ENCODE measurements around the gene C2orf76. TPM values are rescaled to one million over a fixed set of nuclear protein-coding genes. Genes with fewer than 3 reads are reported as not detected.

C2orf76 gene
- polyA plus RNA-seq, 1 of the 3 experiments (the other 2 are of a cell fraction) = 6.0 TPM

DNA sequence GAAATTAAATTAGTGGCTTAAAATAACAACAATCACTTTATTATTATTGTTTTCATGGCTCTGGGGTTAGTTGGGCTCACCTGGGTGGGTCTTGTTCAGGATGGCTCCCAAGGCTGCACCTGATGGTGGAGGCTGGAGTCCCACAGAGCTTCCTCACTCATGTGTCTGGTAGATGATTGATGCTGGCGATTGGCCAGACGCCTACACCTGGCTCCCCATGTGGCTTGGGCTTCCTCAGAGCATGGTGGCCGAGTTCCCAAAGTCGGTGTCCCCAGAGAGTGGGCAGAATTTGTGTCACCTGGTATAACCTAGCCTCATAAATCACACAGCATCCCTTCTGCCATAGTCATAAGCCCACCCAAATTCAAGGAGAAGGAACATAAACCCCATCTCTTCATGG is 18.3 kb upstream of the C2orf76 start:
- Histone ChIP-seq H3K4me3 (ENCODE audit: low read depth in 2 of 2, low read length in 1 of 2) (no peak overlapping the region), H3K27ac (ENCODE audit: low read depth in 2 of 2, low read length in 1 of 2) (no peak overlapping the region), H3K79me2 (ENCODE audit: insufficient read depth) (no peaks in the 10 kb centered on the region), H3K27me3 (ENCODE audit: insufficient read depth) (no peaks in the 10 kb centered on the region), H3K4me2 (no peak overlapping the region), H3F3A (replicated peaks; ENCODE audit: insufficient read depth) (no peaks in the 10 kb centered on the region), H4K20me1 (ENCODE audit: insufficient read depth) (no peaks in the 10 kb centered on the region), H3K9me2 (no peaks in the 10 kb centered on the region), H2AFZ (ENCODE audit: low read depth) (no peak overlapping the region), H3K9me3 (no peaks in the 10 kb centered on the region), H3K36me3 (replicated peaks in 1 of 2; ENCODE audit: control insufficient read depth in 1 of 2, insufficient read depth in 2 of 2, low read length in 1 of 2) (no peaks in the 10 kb centered on the region), H3K9ac (no peak overlapping the region), H3K4me1 (ENCODE audit: control insufficient read depth in 1 of 2, insufficient read depth in 2 of 2, low read depth in 1 of 2, low read length in 1 of 2) (peaks cover 11 to 24% of the 10 kb centered on the region in 2 experiments; a peak in 2 of 4 replicates)
- ChIA-PET POLR2A (no interaction called here), CTCF (interaction anchor here (0.7 kb wide), 1 partner anchor 94 kb away, joined by 3 read pairs; no protein-coding TSS in a partner anchor)
- TF ChIP-seq TCF12 (IDR thresholded peaks at IDR 0.05) (no peak), POLR2AphosphoS5 (IDR thresholded peaks at IDR 0.05; ENCODE audit: low read depth, low read length) (no peak), RCOR1 (IDR thresholded peaks at IDR 0.05; ENCODE audit: low read length) (no peak), CTCF (IDR thresholded peaks at IDR 0.05) (no peak), ZBTB33 (IDR thresholded peaks at IDR 0.05; ENCODE audit: borderline replicate concordance, low read depth) (no peak), EZH2phosphoT487 (IDR thresholded peaks at IDR 0.05; ENCODE audit: borderline replicate concordance, low read depth) (no peak), FOXJ3 (CRISPR knock-in tag; IDR thresholded peaks at IDR 0.05) (no peak), MAX (IDR thresholded peaks at IDR 0.05; ENCODE audit: low read depth) (no peak), MXI1 (IDR thresholded peaks at IDR 0.05; ENCODE audit: low read depth, low read length) (no peak), ELF1 (IDR thresholded peaks at IDR 0.05) (no peak), RXRA (IDR thresholded peaks at IDR 0.05; ENCODE audit: borderline replicate concordance, low read depth) (no peak), SIN3A (IDR thresholded peaks at IDR 0.05; ENCODE audit: borderline replicate concordance, low read depth, low read length) (no peak), SMC3 (IDR thresholded peaks at IDR 0.05; ENCODE audit: low read depth, low read length) (no peak), RFX5 (IDR thresholded peaks at IDR 0.05; ENCODE audit: low read length) (no peak), RAD21 (IDR thresholded peaks at IDR 0.05; ENCODE audit: low read length) (no peak), CHD2 (IDR thresholded peaks at IDR 0.05; ENCODE audit: low read length, partially characterized antibody) (no peak), NRF1 (IDR thresholded peaks at IDR 0.05; ENCODE audit: low read depth, low read length) (no peak)
- TF ChIP-seq, protein P1, sequence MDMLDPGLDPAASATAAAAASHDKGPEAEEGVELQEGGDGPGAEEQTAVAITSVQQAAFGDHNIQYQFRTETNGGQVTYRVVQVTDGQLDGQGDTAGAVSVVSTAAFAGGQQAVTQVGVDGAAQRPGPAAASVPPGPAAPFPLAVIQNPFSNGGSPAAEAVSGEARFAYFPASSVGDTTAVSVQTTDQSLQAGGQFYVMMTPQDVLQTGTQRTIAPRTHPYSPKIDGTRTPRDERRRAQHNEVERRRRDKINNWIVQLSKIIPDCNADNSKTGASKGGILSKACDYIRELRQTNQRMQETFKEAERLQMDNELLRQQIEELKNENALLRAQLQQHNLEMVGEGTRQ (IDR thresholded peaks at IDR 0.05; ENCODE audit: borderline replicate concordance, low read depth, low read length) = no peak
- TF ChIP-seq, protein P2, sequence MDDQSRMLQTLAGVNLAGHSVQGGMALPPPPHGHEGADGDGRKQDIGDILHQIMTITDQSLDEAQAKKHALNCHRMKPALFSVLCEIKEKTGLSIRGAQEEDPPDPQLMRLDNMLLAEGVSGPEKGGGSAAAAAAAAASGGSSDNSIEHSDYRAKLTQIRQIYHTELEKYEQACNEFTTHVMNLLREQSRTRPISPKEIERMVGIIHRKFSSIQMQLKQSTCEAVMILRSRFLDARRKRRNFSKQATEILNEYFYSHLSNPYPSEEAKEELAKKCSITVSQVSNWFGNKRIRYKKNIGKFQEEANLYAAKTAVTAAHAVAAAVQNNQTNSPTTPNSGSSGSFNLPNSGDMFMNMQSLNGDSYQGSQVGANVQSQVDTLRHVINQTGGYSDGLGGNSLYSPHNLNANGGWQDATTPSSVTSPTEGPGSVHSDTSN (IDR thresholded peaks at IDR 0.05) = no peak
- no peak for DNase-seq
- 20% methylated on average over 1 of the region's 4 CpGs for WGBS (ENCODE audit: low lambda C conversion rate)
